Activated CD8-positive, alpha-beta T cell treated with anti-CD3 and anti-CD28 coated beads for 36 hours (primary cell): Measurements from ENCODE around the gene VAV1. TPM values are rescaled to one million over a fixed set of nuclear protein-coding genes. Genes with fewer than 3 reads are reported as not detected.

Source experiments
- microRNA-seq: library from miRNA; unstranded; fragments of <30 nt; microRNA quantifications from one replicate; pipeline ENCODE4 v1.2.0, GENCODE V29; 2022; ENCODE audit warnings: borderline microRNAs expressed, borderline replicate concordance
- total RNA-seq, 2 experiments: library from RNA; stranded (reverse); gene quantifications; one replicate each; pipeline ENCODE4 v1.2.3, GENCODE V29; 2021

VAV1 gene
- total RNA-seq, 2 experiments from 2014 or later: 61.7 to 65.4 TPM

Small RNAs within 50 kb of the gene (microRNA-seq; reads per million reads assigned to microRNA genes)
- gene MIR6791: not detected

Other genes with a start within 250 kb of the VAV1 start
- gene TNFSF9, start 241.7 kb upstream of the VAV1 start, total RNA-seq: 1 to 10 TPM; 3.0 to 3.1 TPM
- 10 to 100 TPM; 24.6 to 26.2 TPM for gene CD70, start 181.6 kb upstream of the VAV1 start, total RNA-seq
- 10 to 100 TPM; 41.7 to 43.8 TPM for gene TNFSF14, start 102.5 kb upstream of the VAV1 start, total RNA-seq
- gene C3, start 52.1 kb upstream of the VAV1 start, total RNA-seq: 1 to 10 TPM in 1 of 2 experiments, under 1 TPM in 1; 0.34 to 1.1 TPM
- gene GPR108, start 35.1 kb upstream of the VAV1 start, total RNA-seq: 10 to 100 TPM; 58.2 to 64.8 TPM
- 10 to 100 TPM; 33.8 to 34.3 TPM for gene TRIP10, start 33.0 kb upstream of the VAV1 start, total RNA-seq
- 10 to 100 TPM; 20.6 to 20.9 TPM for gene SH2D3A, start 5.3 kb upstream of the VAV1 start, total RNA-seq
- 1 to 10 TPM; 1.2 to 1.6 TPM for gene ADGRE1, start 114.9 kb downstream of the VAV1 start, total RNA-seq
- not detected for gene MBD3L2B, start 248.7 kb downstream of the VAV1 start, total RNA-seq